GM18909 (cell line): ENCODE data around the gene STT3A.
A peak's percentile ranks its signal among the peaks of the same experiment; 100 is the strongest.

Experiments used
- ATAC-seq: cut with Tn5 transposase; IDR thresholded peaks from one replicate; pipeline ENCODE4 v1.9.1; 2021; ENCODE audit warnings: mild to moderate bottlenecking; ENCODE audit not compliant: unreplicated experiment, poor library complexity

The STT3A gene

DNA sequence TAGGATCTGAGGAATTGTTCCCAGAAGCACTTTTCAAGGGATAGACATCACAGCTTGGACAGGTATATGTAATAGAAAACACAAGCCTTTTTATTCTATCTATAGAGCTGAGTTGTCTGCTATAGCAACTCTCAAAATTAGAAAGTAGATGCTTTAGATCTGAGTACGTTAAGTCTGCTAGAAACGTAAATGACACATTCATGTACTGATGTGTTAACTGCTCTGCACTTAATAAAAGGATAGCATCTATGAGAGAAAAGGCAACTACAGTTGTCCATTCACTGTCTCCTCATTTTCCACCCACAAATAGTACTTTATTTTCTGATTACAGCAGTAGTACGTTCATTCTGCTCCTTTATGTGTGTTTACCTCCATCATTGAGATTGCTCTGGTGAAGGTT lies 6.0 kb upstream of the STT3A start:
- no peak for ATAC-seq

DNA sequence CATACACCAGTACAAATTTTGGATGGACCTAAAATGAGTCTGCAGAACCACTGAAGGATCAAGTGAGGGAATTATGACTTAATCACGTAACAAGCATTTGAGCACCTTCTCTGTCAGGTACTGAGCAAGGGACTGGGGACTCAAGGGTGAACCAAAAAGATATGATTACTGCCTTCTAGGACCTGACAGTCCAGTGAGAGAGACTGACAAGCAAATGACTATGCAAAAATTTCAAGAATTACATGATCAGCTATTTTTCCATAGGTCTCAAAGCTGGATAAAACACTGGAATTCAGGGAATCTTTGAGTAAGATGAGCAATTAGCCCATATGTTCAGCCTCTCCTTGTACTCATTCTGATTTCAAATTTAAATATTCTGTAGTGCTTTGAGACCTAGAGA lies 5.2 kb upstream of the STT3A start:
- no peak for ATAC-seq

DNA sequence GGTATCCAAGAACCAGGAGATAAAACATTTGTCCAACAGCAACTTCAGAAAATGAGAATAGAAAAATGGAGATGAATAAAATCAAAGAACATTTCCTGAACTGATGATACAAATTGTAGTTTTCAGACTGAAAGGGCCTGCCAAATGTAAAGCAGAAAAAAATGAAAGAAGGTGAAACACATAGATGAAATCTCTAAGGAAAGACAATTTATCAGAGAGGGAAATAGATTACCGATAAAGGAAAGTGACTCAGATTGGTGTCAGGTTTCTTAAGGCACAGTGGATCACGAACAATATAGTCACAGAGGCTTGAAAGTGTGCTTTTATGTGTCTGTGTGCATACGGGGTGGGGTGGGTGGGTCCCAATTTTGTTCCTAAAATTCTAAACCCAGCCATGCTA lies 4.1 kb upstream of the STT3A start:
- ATAC-seq = no peak

DNA sequence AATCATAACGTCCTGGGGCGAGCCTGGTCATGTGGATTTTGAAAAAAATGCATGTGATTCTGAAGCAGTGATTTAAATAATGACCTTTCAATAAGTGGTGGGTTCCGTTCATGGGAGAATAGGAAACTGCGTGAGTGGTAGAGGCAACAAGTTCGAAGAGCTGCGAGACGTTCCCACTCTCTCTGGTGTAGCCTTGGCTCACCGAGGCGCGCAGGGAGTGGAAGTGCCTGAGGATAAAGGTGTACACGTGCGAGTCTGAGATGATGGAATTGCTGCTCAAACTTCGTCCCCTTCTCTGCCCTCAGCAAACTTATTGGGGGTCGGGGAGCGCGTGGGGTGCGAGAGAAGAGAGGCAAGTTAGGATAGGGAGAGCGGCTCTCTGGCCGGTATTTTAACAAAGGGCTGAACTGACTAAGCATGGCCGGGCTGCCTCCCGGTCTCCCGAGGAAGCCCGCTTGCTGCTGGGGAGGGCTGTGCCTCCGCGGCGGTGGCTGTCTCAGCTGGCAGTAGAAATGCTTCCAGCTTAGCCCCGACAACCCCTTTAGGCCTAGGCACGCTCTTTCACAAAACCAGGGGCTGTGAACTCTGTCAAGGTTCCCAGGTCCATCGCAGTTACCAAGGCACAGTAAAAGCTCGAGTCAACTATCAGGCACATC lies 875 bp upstream of the STT3A start:
- peak; percentile 20 for ATAC-seq

DNA sequence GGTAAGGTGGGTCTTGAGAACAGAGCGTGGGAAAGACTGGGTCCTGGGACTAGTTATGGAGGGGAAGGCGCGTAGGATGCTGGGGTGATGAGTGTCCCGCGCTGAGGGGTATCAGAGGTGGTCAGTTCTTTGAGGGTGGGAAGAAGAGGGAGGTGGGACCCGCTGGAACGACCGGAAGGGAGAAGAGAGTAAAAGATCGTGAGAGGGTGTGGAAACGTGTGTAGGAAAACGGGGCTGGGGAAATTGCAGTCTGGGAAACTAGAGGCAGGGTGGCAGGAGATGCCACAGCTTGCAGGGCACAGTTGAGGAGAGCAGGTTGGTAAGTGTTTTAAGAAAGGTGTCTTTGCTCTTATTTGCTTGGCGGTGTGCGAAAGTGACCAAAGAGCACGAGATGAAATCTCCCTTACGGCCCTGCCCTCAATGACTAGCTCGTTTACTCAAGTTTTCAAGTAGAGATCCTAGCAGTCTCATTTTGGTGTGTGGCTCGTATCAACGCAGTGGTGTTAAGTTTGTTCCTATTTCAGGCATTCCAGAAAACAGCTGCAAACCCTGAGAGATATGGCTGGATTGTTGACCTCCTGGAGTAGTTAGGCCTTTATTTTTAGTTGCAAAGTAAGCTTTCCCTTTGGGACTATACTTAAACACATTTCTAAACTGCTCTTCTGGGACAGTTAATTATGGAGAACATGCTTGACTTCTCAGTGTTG lies 615 bp downstream of the STT3A start:
- ATAC-seq = peak; percentile 1

DNA sequence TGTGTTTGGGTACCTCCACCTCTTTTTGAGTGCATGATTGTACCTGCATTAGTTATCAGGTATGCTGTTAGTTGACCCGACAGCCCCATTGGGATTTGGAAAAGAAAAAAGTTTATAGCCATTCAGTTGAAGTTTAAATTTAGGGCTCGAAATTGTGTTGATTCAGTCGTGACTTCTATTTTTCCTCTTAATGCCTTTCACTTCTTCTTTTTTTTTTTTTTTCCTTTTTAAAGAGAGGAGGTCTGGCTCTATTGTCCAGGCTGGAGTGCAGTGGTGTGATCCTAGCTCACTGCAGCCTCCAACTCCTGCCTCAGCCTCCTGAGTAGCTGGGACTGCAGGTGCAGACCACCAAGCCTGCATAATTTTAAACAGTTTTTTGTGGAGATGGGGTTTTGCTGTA lies 2.3 kb downstream of the STT3A start:
- ATAC-seq = no peak

DNA sequence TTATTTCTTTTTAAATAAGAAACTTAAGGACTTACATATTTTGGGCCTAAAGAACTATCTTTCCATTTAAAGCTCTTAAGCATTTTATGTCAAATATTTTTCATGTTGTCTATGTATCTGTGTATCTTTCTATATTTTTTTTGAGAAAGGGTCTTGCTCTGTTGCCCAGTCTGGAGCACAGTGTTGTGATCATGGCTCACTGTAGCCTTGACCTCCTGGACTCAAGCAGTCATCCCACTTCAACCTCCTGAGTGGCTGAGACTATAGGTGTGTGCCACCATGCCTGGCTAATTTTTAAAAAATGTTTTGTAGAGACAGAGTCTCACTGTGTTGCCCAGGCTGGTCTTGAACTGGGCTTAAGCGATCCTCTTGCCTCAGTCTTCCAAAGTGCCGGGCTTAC lies 8.0 kb downstream of the STT3A start:
- no peak for ATAC-seq

DNA sequence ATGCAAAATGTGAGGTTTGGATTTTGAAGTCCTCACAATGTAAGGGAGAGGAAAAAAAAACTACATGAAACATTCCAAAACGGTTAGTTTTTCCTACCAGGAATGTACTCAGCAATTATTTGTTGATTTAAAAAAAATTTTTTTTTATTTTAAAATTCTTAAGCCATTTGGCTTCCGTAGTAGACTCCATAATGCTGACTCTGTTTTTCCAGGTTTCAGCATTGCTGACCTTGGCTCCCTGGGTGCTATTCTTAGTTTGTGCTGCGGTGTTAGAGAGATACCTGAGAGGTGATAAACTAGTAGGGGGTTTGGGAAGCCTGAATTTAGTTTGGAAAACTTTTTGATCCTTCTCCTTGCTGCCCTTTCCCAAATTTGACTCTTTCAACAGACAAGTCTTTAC lies 10.6 kb downstream of the STT3A start:
- no peak for ATAC-seq

DNA sequence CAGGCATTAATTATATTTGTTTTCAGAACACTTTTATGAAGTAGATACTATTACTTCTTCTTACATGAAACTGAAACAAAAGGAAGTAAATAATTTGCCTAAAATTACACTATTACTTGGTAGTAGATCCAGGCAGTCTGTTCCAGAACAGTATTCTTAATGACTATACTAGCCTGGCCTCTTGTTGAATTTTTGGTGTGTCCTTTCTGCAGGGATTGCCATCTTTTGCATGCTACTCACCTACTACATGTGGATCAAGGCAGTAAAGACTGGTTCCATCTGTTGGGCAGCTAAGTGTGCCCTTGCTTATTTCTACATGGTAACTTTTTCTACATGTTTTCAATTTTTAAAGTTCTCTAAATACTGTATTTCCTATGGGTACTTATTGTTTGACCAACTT lies 12.8 kb downstream of the STT3A start:
- no peak for ATAC-seq

DNA sequence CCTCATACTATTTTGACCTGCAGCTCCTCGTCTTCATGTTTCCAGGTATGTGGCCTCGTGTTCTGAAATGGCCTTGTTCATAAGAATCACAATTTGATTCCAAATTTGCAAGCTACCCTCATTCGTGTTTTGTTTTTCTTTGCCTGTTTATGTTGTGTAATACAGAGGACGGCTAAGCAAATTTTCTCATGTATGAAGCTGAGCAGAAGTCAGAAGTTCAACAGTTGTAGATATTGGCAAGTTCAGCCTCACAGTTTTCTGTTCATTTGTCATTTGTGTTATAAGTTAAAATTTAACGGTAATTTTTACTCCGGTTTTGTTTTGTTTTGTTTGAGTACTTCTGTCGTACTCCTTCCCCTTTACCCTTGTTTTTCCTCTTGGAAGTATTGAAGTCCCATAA lies 16.9 kb downstream of the STT3A start:
- no peak for ATAC-seq

DNA sequence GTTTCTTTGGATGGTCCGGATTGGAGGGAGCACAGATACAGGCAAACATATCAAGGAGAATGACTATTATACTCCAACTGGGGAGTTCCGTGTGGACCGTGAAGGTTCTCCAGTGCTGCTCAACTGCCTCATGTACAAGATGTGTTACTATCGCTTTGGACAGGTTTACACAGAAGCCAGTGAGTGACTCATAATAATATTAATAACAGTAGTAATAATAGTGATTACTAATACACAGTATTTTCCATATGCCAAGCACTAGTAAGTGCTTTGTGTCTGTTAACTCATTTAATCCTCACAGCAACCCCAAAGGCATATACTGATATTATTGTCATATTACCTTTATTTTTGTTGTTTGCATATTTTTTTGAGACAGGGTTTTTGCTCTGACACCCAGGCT lies 25.7 kb downstream of the STT3A start:
- no peak for ATAC-seq

DNA sequence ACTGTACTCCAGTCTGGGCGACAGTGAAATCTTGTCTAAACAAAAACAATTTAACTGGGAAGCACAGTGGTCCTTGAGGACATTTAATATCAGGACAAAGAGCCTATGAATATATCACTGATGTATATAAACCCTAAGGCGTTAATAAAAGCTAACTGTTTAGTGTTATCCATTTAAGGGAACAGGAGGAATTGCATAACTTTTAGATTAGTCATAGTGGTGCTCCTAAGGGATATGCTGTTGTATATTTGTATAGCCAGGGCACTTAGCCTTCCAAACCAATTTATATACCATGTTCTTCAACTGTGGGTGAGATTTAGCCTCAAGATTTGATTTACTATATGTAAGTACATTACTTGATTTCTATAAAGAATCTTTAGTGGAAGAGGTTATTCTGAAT lies 29.3 kb downstream of the STT3A start:
- ATAC-seq = no peak

DNA sequence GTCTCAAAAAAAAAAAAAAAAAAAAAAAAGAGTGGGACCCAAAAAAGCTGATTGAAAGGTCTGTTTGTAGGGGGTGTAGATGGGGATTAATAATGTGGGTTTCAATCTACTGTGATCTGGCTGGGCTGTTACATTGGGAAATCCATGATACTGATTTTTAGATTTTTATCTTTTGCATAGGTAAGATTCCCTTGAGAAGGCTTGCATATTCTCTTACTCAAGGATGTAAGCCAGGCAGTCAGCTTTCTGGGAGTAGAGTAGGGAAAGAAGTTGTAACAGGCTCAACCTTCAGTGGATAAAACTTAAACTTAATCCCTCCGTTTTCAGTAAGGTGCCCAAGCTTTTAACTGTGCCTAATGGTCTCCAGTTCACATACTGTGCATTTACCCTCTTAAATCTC lies 30.4 kb downstream of the STT3A start:
- no peak for ATAC-seq

DNA sequence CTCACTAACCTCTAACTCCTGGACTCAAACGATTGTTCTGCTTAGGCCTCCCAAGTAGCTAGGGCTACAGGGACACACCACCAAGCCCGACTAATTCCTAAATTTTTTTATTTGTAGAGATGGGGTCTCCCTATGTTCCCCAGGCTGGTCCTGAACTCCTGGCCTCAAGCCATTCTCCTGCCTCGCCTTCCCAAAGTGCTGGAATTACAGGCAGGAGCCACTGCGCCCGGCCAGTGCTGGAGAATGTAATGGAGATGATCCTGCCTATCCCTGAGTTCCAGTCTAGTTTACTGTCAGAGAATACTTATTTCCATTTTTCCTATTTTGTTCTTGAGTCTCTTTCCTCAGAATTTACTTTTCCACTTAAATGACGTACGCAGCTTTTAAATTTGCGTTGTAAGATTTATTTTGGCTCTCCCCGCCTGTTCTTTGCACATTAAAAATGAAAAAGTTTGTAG lies 32.1 kb downstream of the STT3A start, which contains the start of gene CHEK1:
Gene CHEK1, plus strand, starts transcription at position 408 of the 458 bp plus-strand sequence. CDS start 1,606 bp downstream, outside the sequence.
- no peak for ATAC-seq

DNA sequence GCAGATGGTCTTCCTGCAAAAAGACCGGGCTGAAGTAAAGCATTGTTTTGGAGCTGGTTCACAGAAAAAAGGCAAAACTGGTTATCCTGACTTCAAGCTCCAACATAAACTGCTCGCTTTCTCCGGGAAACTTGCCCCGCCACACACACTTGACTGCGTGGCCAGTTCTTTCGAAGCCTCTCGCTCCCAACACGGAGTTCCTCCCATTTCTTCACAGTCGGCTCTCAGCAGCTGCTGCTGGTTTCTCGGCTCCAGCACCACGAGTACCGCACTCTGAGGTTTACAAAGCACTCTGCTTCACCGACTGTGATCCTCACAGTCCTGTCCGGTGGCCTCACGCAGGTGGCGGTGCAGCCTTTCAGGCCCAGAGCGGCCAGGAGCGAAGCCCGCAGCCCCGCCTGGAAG lies 32.6 kb downstream of the STT3A start:
- ATAC-seq = no peak

DNA sequence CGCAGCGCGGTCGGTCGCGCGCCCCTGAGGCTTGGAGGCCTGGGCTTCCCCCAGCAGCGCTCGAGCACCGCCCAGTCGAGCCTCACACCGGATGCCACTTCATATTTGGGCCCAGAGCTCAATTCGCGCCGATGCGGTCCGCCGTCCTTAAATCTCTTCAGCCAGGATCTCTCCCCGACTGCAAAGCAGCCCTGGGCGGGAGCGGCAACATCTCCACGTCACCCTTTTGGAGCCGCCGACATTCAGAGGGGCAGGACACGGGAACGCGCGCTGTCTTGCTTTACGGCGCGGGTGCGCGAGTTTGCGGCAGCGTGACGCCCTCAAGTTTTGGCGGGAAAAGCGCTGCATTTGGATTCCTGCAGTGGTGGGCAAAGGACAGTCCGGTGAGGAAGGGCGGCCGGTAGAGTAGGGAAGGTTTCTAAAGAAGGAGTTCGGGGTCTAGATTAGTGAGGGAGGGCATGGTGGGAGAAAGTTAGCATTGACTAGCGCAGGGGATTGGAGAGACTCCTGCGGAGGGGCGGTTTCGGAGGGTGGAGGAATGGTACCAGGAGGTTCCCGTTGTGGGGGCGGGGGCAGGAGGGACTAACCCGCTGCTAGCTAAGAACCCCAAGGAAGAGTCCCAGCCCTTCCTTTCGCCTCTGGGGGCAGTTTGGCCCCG lies 33.1 kb downstream of the STT3A start:
- ATAC-seq = peak; percentile 88

DNA sequence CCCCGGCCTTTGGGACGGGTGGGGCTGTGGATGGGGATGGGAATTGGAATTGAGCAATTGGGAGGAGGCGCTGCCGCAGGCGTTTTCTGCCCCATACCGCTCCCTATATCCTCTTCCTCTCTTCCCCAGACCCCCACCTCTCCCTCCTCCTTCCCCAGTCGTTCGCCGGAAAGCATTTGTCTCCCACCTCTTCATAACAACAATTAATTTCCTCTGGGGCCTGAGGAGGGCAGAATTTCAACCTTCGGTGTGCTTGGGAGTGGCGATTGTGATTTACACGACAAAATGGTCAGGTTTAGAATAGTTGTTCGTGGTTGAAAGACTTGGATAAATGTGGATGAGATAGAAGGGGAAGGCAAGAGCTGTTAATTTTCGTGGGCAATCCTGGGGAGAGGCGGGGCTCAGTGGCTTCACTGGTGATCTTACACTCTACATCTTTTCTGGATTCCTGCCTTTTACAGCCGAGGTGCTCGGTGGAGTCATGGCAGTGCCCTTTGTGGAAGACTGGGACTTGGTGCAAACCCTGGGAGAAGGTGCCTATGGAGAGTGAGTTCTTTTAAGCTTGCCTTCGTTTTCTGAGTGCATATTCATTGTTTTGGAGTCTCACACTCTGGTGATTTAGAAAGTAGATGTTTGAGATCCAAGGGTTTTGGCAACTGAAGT lies 33.8 kb downstream of the STT3A start:
- peak; percentile 27 for ATAC-seq

DNA sequence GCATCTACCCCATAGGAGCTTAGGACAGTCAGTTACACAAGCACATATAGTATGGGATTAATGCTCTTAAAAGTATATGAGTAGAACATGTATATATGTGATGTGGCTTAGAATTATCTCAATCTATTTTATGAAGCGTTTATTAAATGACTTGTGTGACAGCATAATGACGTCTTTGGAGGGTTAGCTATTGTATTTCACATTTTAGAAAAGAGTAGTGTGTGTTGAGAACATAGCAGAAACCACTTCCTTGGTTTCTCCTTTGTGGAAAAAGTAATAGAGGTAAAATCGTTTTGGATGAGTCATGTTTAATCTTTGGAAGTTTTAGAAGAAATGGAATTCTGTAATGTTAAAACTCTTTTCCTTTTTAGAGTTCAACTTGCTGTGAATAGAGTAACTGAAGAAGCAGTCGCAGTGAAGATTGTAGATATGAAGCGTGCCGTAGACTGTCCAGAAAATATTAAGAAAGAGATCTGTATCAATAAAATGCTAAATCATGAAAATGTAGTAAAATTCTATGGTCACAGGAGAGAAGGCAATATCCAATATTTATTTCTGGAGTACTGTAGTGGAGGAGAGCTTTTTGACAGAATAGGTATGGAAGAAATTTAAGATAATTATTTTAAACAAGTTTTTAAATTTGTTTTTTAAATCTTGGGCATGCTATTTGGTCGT lies 34.7 kb downstream of the STT3A start:
- no peak for ATAC-seq

DNA sequence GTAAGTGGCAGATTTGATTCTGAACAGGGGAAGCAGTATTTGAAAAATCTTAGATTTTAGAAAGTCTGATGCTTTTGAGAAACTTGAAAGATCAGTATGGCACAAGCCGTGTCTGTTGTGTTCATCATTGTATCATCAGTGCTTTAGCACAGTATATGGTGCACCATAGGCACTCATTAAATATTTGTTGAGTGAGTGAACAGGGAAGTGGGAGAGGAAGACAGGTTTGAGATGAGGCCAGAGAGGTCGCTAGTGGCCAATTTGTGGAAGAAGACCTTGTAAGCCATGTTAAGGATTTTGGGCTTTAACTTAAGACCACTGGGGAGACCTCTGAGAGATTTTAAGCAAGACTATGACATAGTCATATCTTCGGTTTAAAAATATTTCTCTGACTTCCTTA lies 45.2 kb downstream of the STT3A start:
- no peak for ATAC-seq

DNA sequence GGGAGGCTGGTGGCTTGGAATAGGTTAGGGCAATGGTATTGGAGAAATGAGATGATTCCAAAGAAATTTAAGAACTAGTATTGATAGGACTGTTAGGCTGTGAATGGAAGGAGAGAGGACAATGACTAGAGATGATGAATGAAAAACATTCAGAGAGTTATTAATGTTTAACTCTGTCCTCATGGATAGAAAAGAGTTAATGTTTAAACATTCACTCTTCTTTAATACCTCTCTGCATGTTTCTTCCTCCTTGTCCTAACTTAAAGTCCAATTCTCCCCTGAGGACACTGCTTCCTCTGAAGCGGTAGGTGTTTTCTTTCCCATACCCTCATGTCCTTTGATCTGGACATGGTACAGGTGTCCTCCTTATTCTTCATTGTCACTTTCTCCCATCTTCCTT lies 45.7 kb downstream of the STT3A start:
- ATAC-seq = no peak
